ENCODE data around the gene STK35.

DNA sequence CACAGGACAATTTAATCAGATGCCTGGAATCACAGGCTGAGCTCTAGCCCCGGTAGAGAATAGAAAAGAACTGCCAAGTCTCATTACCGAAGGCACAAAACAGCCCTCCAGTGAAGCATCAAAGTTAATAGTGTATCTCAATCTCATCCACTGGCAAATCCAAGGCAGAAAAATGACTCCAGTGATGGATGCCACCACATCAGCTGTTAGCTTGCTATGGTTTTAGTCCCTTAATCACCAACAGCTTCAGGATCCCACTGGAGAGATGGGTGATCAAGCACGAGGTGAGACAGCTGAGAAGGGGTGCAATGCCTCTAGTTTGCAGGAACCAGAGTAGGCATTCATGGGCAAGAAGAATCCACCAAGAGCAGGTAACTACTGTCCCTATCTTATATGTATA lies 81.8 kb downstream of the STK35 start:
- TF ChIP-seq CTCF (IDR thresholded peaks at IDR 0.05) = no peak
- no peak for TF ChIP-seq EZH2 (IDR thresholded peaks at IDR 0.05)
- no peak for TF ChIP-seq EZH2phosphoT487 (IDR thresholded peaks at IDR 0.05)
